Measurements from ENCODE around the gene MTMR10. TPM values are rescaled to one million over a fixed set of nuclear protein-coding genes. Genes with fewer than 3 reads are reported as not detected.

MTMR10 gene
- total and polyA plus RNA-seq, 2 experiments from 2014 or later, result 4.3 to 11.3 TPM

- H4K20me1 ChIP-seq (replicated peaks; ENCODE audit: insufficient read depth), result no peaks in the 10 kb centered on the region
- H3K79me2 ChIP-seq (replicated peaks; ENCODE audit: insufficient read depth), result no peaks in the 10 kb centered on the region
- ATAC-seq (no peak), DNase-seq (ENCODE audit: low spot score) (no peak)
- TF ChIP-seq STAT1 (IDR thresholded peaks at IDR 0.05; ENCODE audit: unreplicated experiment) (no peak), REST (IDR thresholded peaks at IDR 0.05; ENCODE audit: unreplicated experiment) (no peak), CREB1 (CRISPR knock-in tag; IDR thresholded peaks at IDR 0.05; ENCODE audit: low read depth) (no peak), ZNF331 (CRISPR knock-in tag; IDR thresholded peaks at IDR 0.05; ENCODE audit: low read depth) (no peak), NANOG (IDR thresholded peaks at IDR 0.05; ENCODE audit: borderline replicate concordance) (no peak), ETS1 (IDR thresholded peaks at IDR 0.05) (no peak), ZNF114 (CRISPR knock-in tag; IDR thresholded peaks at IDR 0.05) (no peak), ZNF462 (CRISPR knock-in tag; IDR thresholded peaks at IDR 0.05) (no peak), JUNB (IDR thresholded peaks at IDR 0.05; ENCODE audit: unreplicated experiment) (no peak), POLR2AphosphoS5 (IDR thresholded peaks at IDR 0.05; ENCODE audit: low read depth) (no peak), CTCF (conservative IDR thresholded peaks at IDR 0.05; ENCODE audit: low read depth in 2 of 2) (no peak), EZH2 (IDR thresholded peaks at IDR 0.05; ENCODE audit: low read depth, unreplicated experiment) (no peak), EZH2phosphoT487 (IDR thresholded peaks at IDR 0.05; ENCODE audit: unreplicated experiment) (no peak)
- H3K4me1 ChIP-seq (ENCODE audit: insufficient read depth), result peaks cover 20% of the 10 kb centered on the region
- Mint-ChIP-seq H3K9me3 (no peaks in the 10 kb centered on the region), H3K4me3 (no peak overlapping the region), H3K27me3 (ENCODE audit: insufficient read depth, low read depth, poor library complexity) (peaks cover 8% of the 10 kb centered on the region), H3K4me1 (peaks cover 34% of the 10 kb centered on the region), H3K27ac (no peak overlapping the region), H3K36me3 (ENCODE audit: low read depth) (peaks cover 81% of the 10 kb centered on the region)
- H3K4me2 ChIP-seq, result no peak overlapping the region
- no peak overlapping the region for H2AFZ ChIP-seq
- no peaks in the 10 kb centered on the region for H3K9me2 ChIP-seq (ENCODE audit: insufficient read depth)
- peaks cover 18% of the 10 kb centered on the region; the same call in 1 of the 2 replicates for H3K36me3 ChIP-seq (ENCODE audit: insufficient read depth)
- H3K4me3 ChIP-seq, result no peak overlapping the region
- H3F3A ChIP-seq (replicated peaks; ENCODE audit: low read depth), result no peaks in the 10 kb centered on the region
- no peak overlapping the region for H3K27ac ChIP-seq (ENCODE audit: low read depth)
- no peaks in the 10 kb centered on the region for H3K27me3 ChIP-seq (ENCODE audit: insufficient read depth)
Measured at GRCh38 chr15:30925686-30926085, 65.7 kb downstream of the MTMR10 start.
